ENCODE measurements around the gene ATP11C.
"Not testable (repeated sequence)": the region's sequence is repeated elsewhere in the genome, so short reads cannot be mapped to it uniquely, and the experiment has no call there.

ATP11C gene

GRCh38 chrX:139932901-139933796 lies at the start of gene ATP11C:
Gene ATP11C (minus strand): TSS chrX:139933053. CDS start chrX:139932042, 1,011 bp downstream.
- peak; percentile 64 to 70 for DNase-seq

- DNase-seq: no peak
Observed at GRCh38 chrX:139974471-139974870, 41.6 kb upstream of the ATP11C start.

GRCh38 chrX:139972629-139973624 lies 40.1 kb upstream of the ATP11C start:
- no peak for DNase-seq

- no peak for DNase-seq
Observed at GRCh38 chrX:139972113-139972512, 39.3 kb upstream of the ATP11C start.

GRCh38 chrX:139971394-139971749 lies 38.5 kb upstream of the ATP11C start:
- DNase-seq: no peak

GRCh38 chrX:139969286-139969685 lies 36.4 kb upstream of the ATP11C start:
- no peak for DNase-seq

GRCh38 chrX:139967750-139968149 lies 34.9 kb upstream of the ATP11C start:
- no peak for DNase-seq

- DNase-seq: no peak
Observed at GRCh38 chrX:139967300-139967699, 34.4 kb upstream of the ATP11C start.

- not testable (repeated sequence) for DNase-seq
Observed at GRCh38 chrX:139966159-139966558, 33.3 kb upstream of the ATP11C start.

- no peak for DNase-seq
Observed at GRCh38 chrX:139965421-139965820, 32.6 kb upstream of the ATP11C start, which contains the start of gene CXorf66. Gene CXorf66 (minus strand): TSS chrX:139965521. CDS start chrX:139965496, 25 bp downstream.

- not testable (repeated sequence) for DNase-seq
Observed at GRCh38 chrX:139961091-139961490, 28.2 kb upstream of the ATP11C start.

- no peak for DNase-seq
Observed at GRCh38 chrX:139949703-139950102, 16.9 kb upstream of the ATP11C start.

GRCh38 chrX:139945075-139945474 lies 12.2 kb upstream of the ATP11C start:
- DNase-seq: no peak

GRCh38 chrX:139936259-139936658 lies 3.4 kb upstream of the ATP11C start:
- DNase-seq: no peak

- DNase-seq: no peak
Observed at GRCh38 chrX:139933904-139934303, 1.1 kb upstream of the ATP11C start.

- DNase-seq: peak; percentile 25 to 45
Observed at GRCh38 chrX:139932073-139932900, 566 bp downstream of the ATP11C start.

GRCh38 chrX:139931646-139932072 lies 1.2 kb downstream of the ATP11C start:
- DNase-seq: no peak

GRCh38 chrX:139930916-139931645 lies 1.8 kb downstream of the ATP11C start:
- DNase-seq: no peak

GRCh38 chrX:139930401-139930800 lies 2.5 kb downstream of the ATP11C start:
- no peak for DNase-seq

- no peak for DNase-seq
Observed at GRCh38 chrX:139929876-139930275, 3.0 kb downstream of the ATP11C start.

GRCh38 chrX:139924696-139925095 lies 8.2 kb downstream of the ATP11C start:
- DNase-seq: no peak

Measured in NCI-H1930 (cell line).